Osteocyte (in vitro differentiated cells): ENCODE measurements around the gene CELF5. TPM values are rescaled to one million over a fixed set of nuclear protein-coding genes. Genes with fewer than 3 reads are reported as not detected.

Experiments used
- DNase-seq: peaks from one replicate; pipeline ENCODE4 v3.0.0; 2021; ENCODE audit warnings: mixed read lengths; ENCODE audit not compliant: unreplicated experiment; ENCODE audit errors: extremely low spot score
- H3K27ac Mint-ChIP-seq: one replicate; pipeline ENCODE4 v1.8.0; 2021; ENCODE audit warnings: mild to moderate bottlenecking, mixed read lengths; ENCODE audit not compliant: unreplicated experiment
- H3K27me3 Mint-ChIP-seq: one replicate; pipeline ENCODE4 v1.8.0; 2021; ENCODE audit warnings: mixed read lengths; ENCODE audit not compliant: unreplicated experiment
- H3K36me3 Mint-ChIP-seq: one replicate; pipeline ENCODE4 v1.8.0; 2021; ENCODE audit warnings: mixed read lengths; ENCODE audit not compliant: unreplicated experiment
- H3K4me1 Mint-ChIP-seq: one replicate; pipeline ENCODE4 v1.8.0; 2021; ENCODE audit warnings: mixed read lengths; ENCODE audit not compliant: unreplicated experiment
- H3K4me3 Mint-ChIP-seq: one replicate; pipeline ENCODE4 v1.8.0; 2021; ENCODE audit warnings: mild to moderate bottlenecking, moderate library complexity, mixed read lengths; ENCODE audit not compliant: unreplicated experiment
- H3K9me3 Mint-ChIP-seq: one replicate; pipeline ENCODE4 v1.8.0; 2021; ENCODE audit warnings: mixed read lengths; ENCODE audit not compliant: unreplicated experiment
- total RNA-seq: library from RNA; stranded (reverse); gene quantifications from 2 replicates; pipeline ENCODE4 v1.2.1, GENCODE V29; 2021
- TF ChIP-seq, protein P1 (sequence below): fragments of 200-600 bp; sonication (generic); IDR thresholded peaks from 2 replicates; pipeline ENCODE4 v1.5.0; 2021; ENCODE audit warnings: antibody characterized with exemption, mild to moderate bottlenecking, moderate library complexity

Gene CELF5
- total RNA-seq, 1 donor from 2014 or later, result 0.16 TPM

DNA sequence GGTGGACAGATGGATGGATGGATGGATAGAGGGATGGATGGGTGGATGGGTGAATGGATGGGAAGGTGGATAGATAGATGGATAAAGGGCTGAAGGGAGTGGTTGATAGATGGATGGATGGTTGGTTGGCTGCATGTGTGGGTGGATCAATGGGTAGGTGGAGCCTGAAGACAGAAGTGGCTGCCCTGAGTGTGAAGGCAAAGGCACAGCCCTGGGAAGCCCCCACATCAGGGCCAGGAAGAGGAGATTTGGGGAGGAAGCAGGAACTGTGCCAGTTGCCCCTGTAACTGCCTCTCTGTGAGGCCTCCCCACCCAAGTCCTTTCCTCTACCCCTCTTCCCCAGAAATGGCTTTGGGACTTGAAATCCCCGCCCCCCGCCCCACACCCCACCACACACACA, 98.6 kb downstream of the CELF5 start:
- H3K27me3 Mint-ChIP-seq, result peaks cover 13% of the 10 kb centered on the region
- no peak overlapping the region for H3K27ac Mint-ChIP-seq
- H3K36me3 Mint-ChIP-seq, result no peaks in the 10 kb centered on the region
- DNase-seq, result no peak
- TF ChIP-seq, protein P1, sequence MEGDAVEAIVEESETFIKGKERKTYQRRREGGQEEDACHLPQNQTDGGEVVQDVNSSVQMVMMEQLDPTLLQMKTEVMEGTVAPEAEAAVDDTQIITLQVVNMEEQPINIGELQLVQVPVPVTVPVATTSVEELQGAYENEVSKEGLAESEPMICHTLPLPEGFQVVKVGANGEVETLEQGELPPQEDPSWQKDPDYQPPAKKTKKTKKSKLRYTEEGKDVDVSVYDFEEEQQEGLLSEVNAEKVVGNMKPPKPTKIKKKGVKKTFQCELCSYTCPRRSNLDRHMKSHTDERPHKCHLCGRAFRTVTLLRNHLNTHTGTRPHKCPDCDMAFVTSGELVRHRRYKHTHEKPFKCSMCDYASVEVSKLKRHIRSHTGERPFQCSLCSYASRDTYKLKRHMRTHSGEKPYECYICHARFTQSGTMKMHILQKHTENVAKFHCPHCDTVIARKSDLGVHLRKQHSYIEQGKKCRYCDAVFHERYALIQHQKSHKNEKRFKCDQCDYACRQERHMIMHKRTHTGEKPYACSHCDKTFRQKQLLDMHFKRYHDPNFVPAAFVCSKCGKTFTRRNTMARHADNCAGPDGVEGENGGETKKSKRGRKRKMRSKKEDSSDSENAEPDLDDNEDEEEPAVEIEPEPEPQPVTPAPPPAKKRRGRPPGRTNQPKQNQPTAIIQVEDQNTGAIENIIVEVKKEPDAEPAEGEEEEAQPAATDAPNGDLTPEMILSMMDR, result no peak
- H3K4me3 Mint-ChIP-seq, result no peak overlapping the region
- no peaks in the 10 kb centered on the region for H3K9me3 Mint-ChIP-seq
- peaks cover 1% of the 10 kb centered on the region for H3K4me1 Mint-ChIP-seq

DNA sequence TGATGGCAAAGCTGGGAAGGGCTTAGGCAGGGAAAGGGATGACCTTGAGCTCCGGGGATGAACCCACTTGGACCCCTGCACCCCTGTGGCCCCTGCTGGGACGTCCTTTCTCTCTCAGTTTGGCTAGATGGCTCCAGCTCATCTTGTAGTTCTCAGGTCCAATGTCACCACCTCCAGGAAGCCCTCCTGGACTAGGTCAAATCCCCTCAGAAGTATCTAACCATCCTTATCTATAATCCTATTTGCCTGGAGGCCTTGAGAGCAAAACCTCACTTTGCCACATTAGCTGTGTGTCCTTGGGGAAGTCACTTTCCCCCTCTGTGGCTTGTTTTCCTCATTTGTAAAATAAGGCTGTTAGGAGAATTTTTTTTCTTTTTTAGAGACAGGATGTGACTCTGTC, 99.2 kb downstream of the CELF5 start:
- DNase-seq, result no peak
- Mint-ChIP-seq H3K36me3 (no peaks in the 10 kb centered on the region), H3K4me1 (peaks cover 1% of the 10 kb centered on the region), H3K27ac (no peak overlapping the region), H3K9me3 (no peaks in the 10 kb centered on the region), H3K27me3 (peaks cover 13% of the 10 kb centered on the region), H3K4me3 (no peak overlapping the region)
- TF ChIP-seq, protein P1, result no peak

DNA sequence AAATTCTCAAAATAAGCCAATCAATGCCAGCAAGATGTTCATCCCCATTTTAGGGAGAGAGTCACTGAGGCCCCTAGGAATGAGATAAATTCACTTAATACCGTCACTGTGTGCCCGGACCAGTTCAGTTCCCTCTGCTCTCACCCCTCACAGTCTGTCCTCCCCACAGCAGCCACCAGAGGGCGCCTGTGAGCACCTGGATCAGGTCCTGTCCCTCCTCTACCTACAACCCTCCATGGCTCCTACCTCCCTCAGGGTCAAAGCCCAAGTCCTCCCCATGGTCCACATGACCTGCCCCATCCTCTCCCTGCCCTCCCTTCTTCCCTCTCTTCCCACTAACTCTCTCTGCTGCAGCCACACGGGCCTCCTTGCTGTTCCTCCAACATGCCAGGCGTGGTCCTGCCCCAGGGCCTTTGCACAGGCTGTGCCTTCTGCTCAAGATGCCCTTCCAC, 100.0 kb downstream of the CELF5 start:
- Mint-ChIP-seq H3K36me3 (no peaks in the 10 kb centered on the region), H3K4me1 (peaks cover 1% of the 10 kb centered on the region), H3K27me3 (peaks cover 15% of the 10 kb centered on the region), H3K27ac (no peak overlapping the region), H3K4me3 (no peak overlapping the region), H3K9me3 (no peaks in the 10 kb centered on the region)
- TF ChIP-seq, protein P1, result peak; percentile 65
- DNase-seq, result no peak

DNA sequence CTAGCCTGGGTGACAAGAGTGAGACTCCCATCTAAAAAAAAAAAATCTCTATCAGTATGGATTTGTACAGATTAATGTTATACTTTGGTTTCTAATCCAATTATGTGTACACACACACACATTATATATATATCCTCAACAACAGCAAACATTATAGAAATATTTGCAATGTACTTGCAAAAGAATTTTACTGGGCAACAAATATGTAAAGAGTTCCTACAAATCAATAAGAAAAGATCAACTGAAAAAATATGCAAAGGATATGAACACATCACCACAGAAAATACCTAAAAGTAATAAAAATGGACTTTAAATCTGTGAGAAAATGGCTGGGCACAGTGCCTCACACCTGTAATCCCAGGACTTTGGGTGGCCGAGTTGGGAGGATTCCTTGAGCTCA, 101.0 kb downstream of the CELF5 start:
- TF ChIP-seq, protein P1, result no peak
- H3K4me3 Mint-ChIP-seq, result no peak overlapping the region
- no peaks in the 10 kb centered on the region for H3K36me3 Mint-ChIP-seq
- no peaks in the 10 kb centered on the region for H3K9me3 Mint-ChIP-seq
- H3K27me3 Mint-ChIP-seq, result peaks cover 14% of the 10 kb centered on the region
- no peak overlapping the region for H3K27ac Mint-ChIP-seq
- H3K4me1 Mint-ChIP-seq, result peaks cover 1% of the 10 kb centered on the region
- no peak for DNase-seq

DNA sequence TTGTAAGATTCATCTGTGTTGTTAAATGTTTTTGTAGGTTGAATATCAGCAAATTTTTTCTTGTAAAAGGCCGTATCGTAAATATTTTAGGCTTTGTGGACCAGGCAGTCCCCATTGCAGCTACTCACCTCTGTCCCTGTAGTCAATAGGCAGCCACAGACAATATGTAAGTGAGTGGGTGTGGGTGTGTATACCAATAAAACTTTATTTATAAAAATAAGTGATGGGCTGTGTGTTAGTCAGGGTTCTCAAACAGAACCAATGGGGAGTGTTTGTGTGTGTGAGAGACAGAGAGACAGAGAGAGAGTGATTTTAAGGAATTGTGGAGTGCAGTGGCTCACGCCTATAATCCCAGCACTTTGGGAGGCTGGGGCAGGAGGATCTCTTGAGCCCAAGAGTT, 104.3 kb downstream of the CELF5 start:
- H3K27ac Mint-ChIP-seq, result no peak overlapping the region
- H3K4me1 Mint-ChIP-seq, result peaks cover 3% of the 10 kb centered on the region
- DNase-seq, result no peak
- H3K9me3 Mint-ChIP-seq, result no peaks in the 10 kb centered on the region
- H3K36me3 Mint-ChIP-seq, result no peaks in the 10 kb centered on the region
- TF ChIP-seq, protein P1, result no peak
- no peak overlapping the region for H3K4me3 Mint-ChIP-seq
- H3K27me3 Mint-ChIP-seq, result peaks cover 9% of the 10 kb centered on the region
